ENCODE measurements around the gene TMEM184A. TPM values are rescaled to one million over a fixed set of nuclear protein-coding genes. Genes with fewer than 3 reads are reported as not detected.

The TMEM184A gene
- polyA plus RNA-seq, 2 of the 4 experiments (the other 2 are of a cell fraction), result 14.3 to 18.4 TPM

DNA sequence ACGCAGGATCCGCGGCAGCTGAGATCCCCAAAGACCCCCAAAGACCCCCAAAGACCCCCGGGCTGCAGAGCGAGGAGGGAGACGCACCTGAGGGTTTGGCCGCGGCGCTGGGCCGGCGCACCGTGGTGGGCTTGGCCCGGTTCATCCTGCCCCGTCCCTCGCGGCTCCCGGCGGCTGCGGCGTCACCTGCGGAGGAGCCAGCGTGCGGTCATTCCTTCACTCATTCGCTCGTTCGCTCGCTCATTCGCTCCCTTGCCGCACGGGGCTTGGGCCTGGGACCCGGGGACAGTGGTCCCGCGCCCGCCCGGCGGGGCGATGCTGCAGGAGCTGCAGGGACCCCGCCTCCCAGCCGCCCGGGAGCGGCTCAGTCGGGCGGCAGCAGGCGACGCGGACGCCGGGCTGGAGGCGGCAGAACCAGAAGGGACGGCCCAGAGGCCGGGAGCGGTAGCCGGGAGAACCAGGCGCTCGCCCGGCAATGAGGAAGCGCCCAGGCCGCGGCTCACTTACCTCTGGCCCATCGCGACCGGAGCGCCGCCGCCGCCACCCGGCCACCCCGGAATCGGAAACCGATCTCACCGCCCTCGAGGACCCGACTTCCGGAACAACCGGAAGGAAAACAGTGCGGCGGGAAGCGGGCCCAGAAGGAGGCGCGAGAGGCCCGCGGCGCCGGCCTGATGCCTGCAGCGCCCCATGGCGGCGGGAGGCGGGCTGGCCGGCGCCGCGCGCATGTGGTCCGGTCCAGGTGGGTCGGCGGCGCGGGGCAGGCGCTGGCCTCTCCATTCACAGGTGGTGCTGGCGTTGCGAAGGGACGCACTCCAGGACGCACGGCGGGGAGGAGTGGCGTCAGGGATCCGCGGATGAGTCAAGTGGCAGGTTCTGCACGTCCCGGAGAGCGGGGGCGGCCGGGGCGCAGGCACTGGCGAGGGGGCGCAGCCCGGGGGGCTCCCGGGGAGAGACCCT is 51.9 kb downstream of the TMEM184A start, which contains the start of gene INTS1:
INTS1 (minus strand) TSS at position 574 of the 960 bp plus-strand sequence; CDS start at position 145, 429 bp downstream.
- peak within 1 kb of the TSS; percentile 91 for H3K4me2 ChIP-seq
- ChIA-PET CTCF (interaction anchor here (0.6 to 8.2 kb wide), 19 partner anchors 13 to 833 kb away, joined by 3 to 103 read pairs (median 4); partner anchors contain the start of gene TMEM184A), POLR2A (no interaction called here)
- 1% methylated on average over 19 of the region's 118 CpGs for WGBS (ENCODE audit: missing lambda C conversion rate)
- peak; percentile 85 to 95 for DNase-seq (ENCODE audit: low read depth in 1 of 2, low spot score in 1 of 2)
- peak; percentile 86 to 87 for ATAC-seq
- peak within 1 kb of the TSS; percentile 93 for H3K4me3 ChIP-seq
- H3K27ac ChIP-seq, result peak within 1 kb of the TSS; percentile 87 to 98
- no peak for FAIRE-seq
- no peaks in the 10 kb centered on the region for H3K9me3 ChIP-seq
- H3K4me1 ChIP-seq, result peaks cover 51% of the 10 kb centered on the region
- TF ChIP-seq RARB (CRISPR knock-in tag; IDR thresholded peaks at IDR 0.05), result no peak
- no peak for TF ChIP-seq TFCP2L1 (CRISPR knock-in tag; IDR thresholded peaks at IDR 0.05)
- TF ChIP-seq ZFP36 (IDR thresholded peaks at IDR 0.05; ENCODE audit: borderline replicate concordance, partially characterized antibody), result no peak
- no peak for TF ChIP-seq CHD2 (IDR thresholded peaks at IDR 0.05; ENCODE audit: low read length, partially characterized antibody)
- TF ChIP-seq JUNB (IDR thresholded peaks at IDR 0.05), result no peak
- TF ChIP-seq, protein P1, sequence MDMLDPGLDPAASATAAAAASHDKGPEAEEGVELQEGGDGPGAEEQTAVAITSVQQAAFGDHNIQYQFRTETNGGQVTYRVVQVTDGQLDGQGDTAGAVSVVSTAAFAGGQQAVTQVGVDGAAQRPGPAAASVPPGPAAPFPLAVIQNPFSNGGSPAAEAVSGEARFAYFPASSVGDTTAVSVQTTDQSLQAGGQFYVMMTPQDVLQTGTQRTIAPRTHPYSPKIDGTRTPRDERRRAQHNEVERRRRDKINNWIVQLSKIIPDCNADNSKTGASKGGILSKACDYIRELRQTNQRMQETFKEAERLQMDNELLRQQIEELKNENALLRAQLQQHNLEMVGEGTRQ (IDR thresholded peaks at IDR 0.05), result no peak
- TF ChIP-seq JUN (IDR thresholded peaks at IDR 0.05), result peak; percentile 87 to 99; a peak in 4 of 5 replicates
- no peak for TF ChIP-seq NFE2L2 (conservative IDR thresholded peaks at IDR 0.05; ENCODE audit: low read length)
- TF ChIP-seq RCOR1 (IDR thresholded peaks at IDR 0.05; ENCODE audit: low read depth, low read length), result no peak
- TF ChIP-seq EHF (CRISPR knock-in tag; IDR thresholded peaks at IDR 0.05), result no peak
- peak; percentile 93; the same call in 1 of the 2 replicates for TF ChIP-seq MYC (IDR thresholded peaks at IDR 0.05; ENCODE audit: borderline replicate concordance, low read length)
- TF ChIP-seq, protein P2, sequence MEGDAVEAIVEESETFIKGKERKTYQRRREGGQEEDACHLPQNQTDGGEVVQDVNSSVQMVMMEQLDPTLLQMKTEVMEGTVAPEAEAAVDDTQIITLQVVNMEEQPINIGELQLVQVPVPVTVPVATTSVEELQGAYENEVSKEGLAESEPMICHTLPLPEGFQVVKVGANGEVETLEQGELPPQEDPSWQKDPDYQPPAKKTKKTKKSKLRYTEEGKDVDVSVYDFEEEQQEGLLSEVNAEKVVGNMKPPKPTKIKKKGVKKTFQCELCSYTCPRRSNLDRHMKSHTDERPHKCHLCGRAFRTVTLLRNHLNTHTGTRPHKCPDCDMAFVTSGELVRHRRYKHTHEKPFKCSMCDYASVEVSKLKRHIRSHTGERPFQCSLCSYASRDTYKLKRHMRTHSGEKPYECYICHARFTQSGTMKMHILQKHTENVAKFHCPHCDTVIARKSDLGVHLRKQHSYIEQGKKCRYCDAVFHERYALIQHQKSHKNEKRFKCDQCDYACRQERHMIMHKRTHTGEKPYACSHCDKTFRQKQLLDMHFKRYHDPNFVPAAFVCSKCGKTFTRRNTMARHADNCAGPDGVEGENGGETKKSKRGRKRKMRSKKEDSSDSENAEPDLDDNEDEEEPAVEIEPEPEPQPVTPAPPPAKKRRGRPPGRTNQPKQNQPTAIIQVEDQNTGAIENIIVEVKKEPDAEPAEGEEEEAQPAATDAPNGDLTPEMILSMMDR (IDR thresholded peaks at IDR 0.05), result peak; percentile 86
- no peak for TF ChIP-seq MAFK (IDR thresholded peaks at IDR 0.05; ENCODE audit: partially characterized antibody)
- TF ChIP-seq ZNF302 (CRISPR knock-in tag; IDR thresholded peaks at IDR 0.05), result no peak
- TF ChIP-seq SREBF2 (IDR thresholded peaks at IDR 0.05), result no peak
- no peak for TF ChIP-seq NPAS2 (CRISPR knock-in tag; IDR thresholded peaks at IDR 0.05; ENCODE audit: borderline replicate concordance)
- TF ChIP-seq, protein P3, sequence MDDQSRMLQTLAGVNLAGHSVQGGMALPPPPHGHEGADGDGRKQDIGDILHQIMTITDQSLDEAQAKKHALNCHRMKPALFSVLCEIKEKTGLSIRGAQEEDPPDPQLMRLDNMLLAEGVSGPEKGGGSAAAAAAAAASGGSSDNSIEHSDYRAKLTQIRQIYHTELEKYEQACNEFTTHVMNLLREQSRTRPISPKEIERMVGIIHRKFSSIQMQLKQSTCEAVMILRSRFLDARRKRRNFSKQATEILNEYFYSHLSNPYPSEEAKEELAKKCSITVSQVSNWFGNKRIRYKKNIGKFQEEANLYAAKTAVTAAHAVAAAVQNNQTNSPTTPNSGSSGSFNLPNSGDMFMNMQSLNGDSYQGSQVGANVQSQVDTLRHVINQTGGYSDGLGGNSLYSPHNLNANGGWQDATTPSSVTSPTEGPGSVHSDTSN (IDR thresholded peaks at IDR 0.05), result peak; percentile 62; the same call in 1 of the 2 replicates
- no peak for TF ChIP-seq HDAC2 (IDR thresholded peaks at IDR 0.05)
- peak; percentile 9; the same call in 1 of the 2 replicates for TF ChIP-seq FOSL2 (IDR thresholded peaks at IDR 0.05)
- TF ChIP-seq FOSL2 (CRISPR knock-in tag; IDR thresholded peaks at IDR 0.05), result peak; percentile 60
- TF ChIP-seq ZC3H11A (IDR thresholded peaks at IDR 0.05), result no peak
- TF ChIP-seq, protein P4, sequence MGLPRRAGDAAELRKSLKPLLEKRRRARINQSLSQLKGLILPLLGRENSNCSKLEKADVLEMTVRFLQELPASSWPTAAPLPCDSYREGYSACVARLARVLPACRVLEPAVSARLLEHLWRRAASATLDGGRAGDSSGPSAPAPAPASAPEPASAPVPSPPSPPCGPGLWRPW (IDR thresholded peaks at IDR 0.05), result no peak
- no peak for TF ChIP-seq POLR2AphosphoS2 (conservative IDR thresholded peaks at IDR 0.05; ENCODE audit: low read length)
- TF ChIP-seq HOXB13 (CRISPR knock-in tag; IDR thresholded peaks at IDR 0.05; ENCODE audit: low read depth), result no peak
- TF ChIP-seq ZSCAN20 (CRISPR knock-in tag; IDR thresholded peaks at IDR 0.05), result 0 out of 2 replicates have a peak, but pooled peaks have one; percentile 23
- peak; percentile 95 for TF ChIP-seq FOXS1 (CRISPR knock-in tag; IDR thresholded peaks at IDR 0.05)
- TF ChIP-seq, protein P5, sequence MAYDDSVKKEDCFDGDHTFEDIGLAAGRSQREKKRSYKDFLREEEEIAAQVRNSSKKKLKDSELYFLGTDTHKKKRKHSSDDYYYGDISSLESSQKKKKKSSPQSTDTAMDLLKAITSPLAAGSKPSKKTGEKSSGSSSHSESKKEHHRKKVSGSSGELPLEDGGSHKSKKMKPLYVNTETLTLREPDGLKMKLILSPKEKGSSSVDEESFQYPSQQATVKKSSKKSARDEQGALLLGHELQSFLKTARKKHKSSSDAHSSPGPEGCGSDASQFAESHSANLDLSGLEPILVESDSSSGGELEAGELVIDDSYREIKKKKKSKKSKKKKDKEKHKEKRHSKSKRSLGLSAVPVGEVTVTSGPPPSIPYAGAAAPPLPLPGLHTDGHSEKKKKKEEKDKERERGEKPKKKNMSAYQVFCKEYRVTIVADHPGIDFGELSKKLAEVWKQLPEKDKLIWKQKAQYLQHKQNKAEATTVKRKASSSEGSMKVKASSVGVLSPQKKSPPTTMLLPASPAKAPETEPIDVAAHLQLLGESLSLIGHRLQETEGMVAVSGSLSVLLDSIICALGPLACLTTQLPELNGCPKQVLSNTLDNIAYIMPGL (CRISPR knock-in tag; IDR thresholded peaks at IDR 0.05; ENCODE audit: borderline replicate concordance), result no peak
- no peak for TF ChIP-seq RFX5 (IDR thresholded peaks at IDR 0.05)
- TF ChIP-seq FOSB (CRISPR knock-in tag; IDR thresholded peaks at IDR 0.05), result no peak
- peak; percentile 77 for TF ChIP-seq KDM5A (IDR thresholded peaks at IDR 0.05)
- no peak for TF ChIP-seq MAZ (IDR thresholded peaks at IDR 0.05; ENCODE audit: borderline replicate concordance, low read depth, low read length)
- TF ChIP-seq CBX8 (IDR thresholded peaks at IDR 0.05), result no peak

Data from A549 (cell line).